Measurements from ENCODE around the gene PLEKHG5. TPM values are rescaled to one million over a fixed set of nuclear protein-coding genes. Genes with fewer than 3 reads are reported as not detected.
A peak's percentile ranks its signal among the peaks of the same experiment; 100 is the strongest.

PLEKHG5 gene
- total RNA-seq, 3 donors from 2014 or later, result 7.0 to 12.0 (median 11.8) TPM

DNA sequence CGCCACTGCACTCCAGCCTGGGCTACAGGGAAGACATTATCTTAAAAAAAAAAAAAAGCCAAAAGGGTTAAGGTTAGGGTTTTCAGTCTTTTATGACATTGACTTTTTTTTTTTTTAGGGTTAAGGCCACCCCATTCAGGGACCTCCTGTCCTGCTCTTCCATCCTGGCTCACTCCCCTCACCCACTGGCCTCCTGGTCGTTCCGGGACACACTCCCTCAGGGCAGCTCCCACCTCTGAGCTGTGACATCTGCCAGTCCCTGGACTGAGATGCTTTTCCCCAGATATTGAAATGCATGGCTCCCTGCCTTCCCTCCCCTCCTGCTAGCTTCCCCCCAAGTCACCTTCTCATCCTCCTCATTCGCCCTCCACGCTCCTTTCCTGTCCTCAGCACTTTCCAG lies 9.6 kb downstream of the PLEKHG5 start:
- TF ChIP-seq POLR2A (IDR thresholded peaks at IDR 0.05) (no peak), POLR2AphosphoS5 (IDR thresholded peaks at IDR 0.05) (no peak), CTCF (IDR thresholded peaks at IDR 0.05) (no peak)
- Histone ChIP-seq H3K9me3 (no peaks in the 10 kb centered on the region), H3K36me3 (no peaks in the 10 kb centered on the region), H3K27me3 (no peaks in the 10 kb centered on the region), H3K27ac (no peak overlapping the region), H3K4me3 (no peak overlapping the region), H3K4me1 (peaks cover 0 to 6% of the 10 kb centered on the region in 2 donors)
- no peak for DNase-seq (ENCODE audit: low spot score in 2 of 2)
- intact Hi-C loops (cut with DNase I; ENCODE audit: low total_unique reads), result loop anchor here (10.0 kb wide), 1 partner anchor 53 kb away; no protein-coding TSS in a partner anchor

GRCh38 chr1:6477039-6477820 lies 14.2 kb downstream of the PLEKHG5 start:
- H3K27ac ChIP-seq, result no peak overlapping the region
- no peaks in the 10 kb centered on the region for H3K27me3 ChIP-seq
- no peak overlapping the region for H3K4me3 ChIP-seq
- no peaks in the 10 kb centered on the region for H3K9me3 ChIP-seq
- TF ChIP-seq CTCF (IDR thresholded peaks at IDR 0.05) (no peak), POLR2A (IDR thresholded peaks at IDR 0.05) (no peak), POLR2AphosphoS5 (IDR thresholded peaks at IDR 0.05) (no peak)
- intact Hi-C loops (cut with DNase I; ENCODE audit: low total_unique reads), result no loop called here
- no peaks in the 10 kb centered on the region for H3K36me3 ChIP-seq
- no peaks in the 10 kb centered on the region for H3K4me1 ChIP-seq
- DNase-seq (ENCODE audit: low spot score in 2 of 2), result no peak

- Histone ChIP-seq H3K4me3 (no peak overlapping the region), H3K27me3 (no peaks in the 10 kb centered on the region), H3K4me1 (no peaks in the 10 kb centered on the region), H3K9me3 (no peaks in the 10 kb centered on the region), H3K27ac (no peak overlapping the region), H3K36me3 (no peaks in the 10 kb centered on the region)
- no peak for DNase-seq (ENCODE audit: low spot score in 2 of 2)
- intact Hi-C loops (cut with DNase I; ENCODE audit: low total_unique reads), result no loop called here
- TF ChIP-seq POLR2A (IDR thresholded peaks at IDR 0.05) (no peak), CTCF (IDR thresholded peaks at IDR 0.05) (no peak), POLR2AphosphoS5 (IDR thresholded peaks at IDR 0.05) (no peak)
Observed at GRCh38 chr1:6476483-6476882, 15.0 kb downstream of the PLEKHG5 start.

- no peak overlapping the region for H3K4me3 ChIP-seq
- no peaks in the 10 kb centered on the region for H3K4me1 ChIP-seq
- intact Hi-C loops (cut with DNase I; ENCODE audit: low total_unique reads), result no loop called here
- no peaks in the 10 kb centered on the region for H3K9me3 ChIP-seq
- DNase-seq (ENCODE audit: low spot score in 2 of 2), result peak in 1 of 2 donors; percentile 42
- no peak overlapping the region for H3K27ac ChIP-seq
- H3K27me3 ChIP-seq, result no peaks in the 10 kb centered on the region
- no peaks in the 10 kb centered on the region for H3K36me3 ChIP-seq
- TF ChIP-seq CTCF (IDR thresholded peaks at IDR 0.05) (peak; percentile 71 to 82 (median 81)), POLR2A (IDR thresholded peaks at IDR 0.05) (no peak)
Observed at GRCh38 chr1:6475381-6476133, 15.9 kb downstream of the PLEKHG5 start.

- H3K4me3 ChIP-seq, result no peak overlapping the region
- no peak overlapping the region for H3K27ac ChIP-seq
- no peaks in the 10 kb centered on the region for H3K9me3 ChIP-seq
- TF ChIP-seq POLR2AphosphoS5 (IDR thresholded peaks at IDR 0.05) (no peak), CTCF (IDR thresholded peaks at IDR 0.05) (no peak), POLR2A (IDR thresholded peaks at IDR 0.05) (no peak)
- H3K27me3 ChIP-seq, result no peaks in the 10 kb centered on the region
- H3K36me3 ChIP-seq, result no peaks in the 10 kb centered on the region
- no peaks in the 10 kb centered on the region for H3K4me1 ChIP-seq
- no peak for DNase-seq (ENCODE audit: low spot score in 2 of 2)
- intact Hi-C loops (cut with DNase I; ENCODE audit: low total_unique reads), result no loop called here
Observed at GRCh38 chr1:6474815-6475282, 16.6 kb downstream of the PLEKHG5 start.
